HCEC 1CT (cell line): ENCODE data around the gene SFXN4.
"Not testable (repeated sequence)": the region's sequence is repeated elsewhere in the genome, so short reads cannot be mapped to it uniquely, and the experiment has no call there.

Experiments used
- DNase-seq: peaks from one replicate; pipeline ENCODE4 v3.0.0-alpha.2; 2017

Gene SFXN4

DNA sequence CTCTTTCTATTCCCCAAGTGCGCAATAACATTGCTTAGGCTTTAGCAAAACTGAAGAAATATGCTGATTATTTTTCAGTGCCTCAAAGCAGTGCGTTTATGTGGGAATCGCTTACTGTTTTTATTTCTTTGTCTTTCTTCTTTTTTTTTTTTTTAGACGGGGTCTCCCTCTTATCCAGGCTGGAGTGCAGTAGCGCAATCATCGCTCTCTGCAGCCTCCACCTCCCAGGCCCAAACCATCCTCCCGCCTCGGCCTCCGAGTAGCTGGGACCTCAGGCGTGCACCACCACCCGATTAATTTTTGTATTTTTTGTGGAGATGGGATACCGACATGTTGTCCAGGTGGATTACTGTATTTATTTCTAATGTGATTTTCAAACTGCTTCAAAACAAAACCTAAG lies 60.4 kb downstream of the SFXN4 start:
- no peak for DNase-seq

DNA sequence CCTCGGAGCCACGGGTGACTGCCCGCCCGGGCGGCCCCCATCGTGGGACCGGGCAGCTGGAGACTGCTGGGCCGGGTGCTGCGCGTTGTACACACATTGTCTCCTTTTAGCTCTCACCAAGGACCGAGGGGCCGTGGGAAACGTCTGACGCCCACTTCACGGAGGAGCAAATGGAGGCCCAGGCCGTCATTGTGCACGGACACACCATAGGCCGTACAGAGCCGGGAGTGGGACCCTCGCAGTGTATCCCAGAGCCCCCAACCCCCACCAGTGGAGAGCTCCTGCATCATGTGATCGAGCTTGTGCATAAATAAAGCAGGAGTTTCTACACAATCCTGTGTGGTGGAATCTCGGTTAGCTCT lies 60.9 kb downstream of the SFXN4 start:
- DNase-seq: peak; percentile 3

DNA sequence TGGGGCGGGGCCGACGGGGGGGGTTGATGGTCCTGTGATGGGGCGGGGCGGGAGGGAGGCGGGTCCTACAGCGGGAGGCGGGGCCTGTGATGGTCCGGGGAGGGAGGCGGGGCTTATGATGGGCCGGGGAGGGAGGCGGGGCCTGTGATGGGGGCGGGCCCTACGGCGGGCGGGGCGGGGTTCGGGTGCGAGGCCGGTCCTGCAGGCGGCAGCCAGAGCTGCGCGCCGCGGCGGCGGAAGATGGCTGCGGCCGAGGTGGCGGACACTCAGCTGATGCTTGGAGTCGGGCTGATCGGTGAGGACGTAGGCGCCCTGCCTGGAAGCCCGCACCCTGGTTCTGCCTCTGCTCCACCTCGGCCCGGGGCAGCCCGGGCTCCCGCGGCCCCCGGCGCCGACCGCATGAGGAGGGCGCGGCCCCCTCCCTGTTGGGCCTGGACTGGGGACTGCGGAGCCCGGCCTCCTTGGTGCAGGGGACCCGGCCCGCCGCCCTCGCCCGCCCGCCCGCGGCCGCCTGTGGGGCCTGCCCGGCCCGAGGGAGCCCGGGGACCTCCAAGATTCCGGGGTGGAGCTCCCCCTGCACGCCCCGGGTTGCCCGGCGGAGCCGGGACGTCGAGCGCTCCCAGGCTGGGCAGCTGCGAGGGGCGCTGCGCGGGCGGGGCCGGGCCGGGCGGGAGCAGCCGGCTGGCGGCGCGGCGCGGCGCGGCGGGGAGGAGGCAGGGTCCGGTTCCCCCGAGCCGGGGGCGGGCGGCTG lies 61.4 kb downstream of the SFXN4 start, which contains the start of gene DENND10:
Gene DENND10, plus strand, starts transcription at position 211 of the 751 bp plus-strand sequence. Its CDS starts 30 bp downstream, at position 241.
- DNase-seq: peak; percentile 73

DNA sequence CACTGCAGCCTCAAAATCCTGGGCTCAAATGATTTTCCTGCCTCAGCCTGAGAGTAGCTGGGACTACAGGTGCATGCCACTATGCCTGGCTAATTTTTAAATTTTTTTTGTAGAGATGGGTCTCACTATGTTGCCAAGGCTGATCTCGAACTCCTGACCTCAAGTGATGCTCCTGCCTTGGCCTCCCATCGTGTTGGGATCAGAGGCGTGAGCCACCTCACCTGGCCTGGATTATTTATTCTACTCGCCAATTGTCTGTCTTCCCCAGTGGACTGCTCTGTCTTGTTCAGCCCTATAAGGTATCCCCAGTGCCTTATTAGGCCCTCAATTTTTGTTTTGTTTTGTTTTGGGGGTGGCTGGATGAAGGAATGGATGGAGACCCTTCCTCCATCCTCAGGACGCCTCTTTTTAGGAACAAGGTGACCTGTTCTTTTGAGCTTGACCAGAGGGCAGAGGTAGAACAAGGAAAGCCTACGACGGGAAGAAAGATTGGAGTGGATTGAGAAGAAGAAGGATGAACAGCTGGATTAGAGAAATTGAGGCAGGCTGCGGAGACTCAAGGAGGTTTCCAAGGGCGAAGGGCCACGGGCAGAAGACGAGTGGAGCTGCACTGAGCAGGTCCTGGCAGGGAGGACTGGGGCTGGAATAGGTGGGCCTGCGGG lies 62.1 kb downstream of the SFXN4 start:
- no peak for DNase-seq

DNA sequence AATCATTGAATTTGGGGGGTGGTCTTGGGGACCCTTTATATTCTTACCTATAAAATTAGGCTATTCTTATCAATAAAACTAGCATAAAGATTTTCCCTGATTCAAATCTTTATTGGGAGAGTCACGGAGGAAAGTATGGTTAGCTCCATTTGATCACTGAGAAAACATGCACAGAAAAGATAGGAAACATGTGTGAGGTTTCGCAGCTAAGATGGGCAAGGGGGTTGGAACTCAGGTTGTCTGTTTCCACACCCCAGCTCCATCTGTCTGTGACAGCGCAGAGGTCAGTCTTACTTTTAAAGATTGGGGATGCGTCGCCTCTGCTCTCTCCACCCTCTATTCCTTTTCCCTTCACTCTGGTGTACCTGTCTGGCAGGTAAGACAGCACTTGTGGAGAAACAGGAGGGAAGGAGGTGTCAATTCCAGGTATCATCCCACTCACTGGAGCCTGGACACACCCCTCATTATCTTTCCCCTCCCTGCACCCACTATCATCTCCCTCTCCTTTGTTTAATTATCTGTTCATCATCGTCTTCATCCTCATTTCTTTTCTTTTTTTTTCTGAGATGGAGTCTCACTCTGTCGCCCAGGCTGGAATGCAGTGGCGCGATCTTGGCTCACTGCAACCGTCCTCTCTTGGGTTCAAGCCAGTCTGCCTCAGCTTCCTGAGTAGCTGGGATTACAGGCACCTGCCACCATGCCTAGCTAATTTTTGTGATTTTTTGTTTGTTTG lies 64.0 kb downstream of the SFXN4 start:
- no peak for DNase-seq

DNA sequence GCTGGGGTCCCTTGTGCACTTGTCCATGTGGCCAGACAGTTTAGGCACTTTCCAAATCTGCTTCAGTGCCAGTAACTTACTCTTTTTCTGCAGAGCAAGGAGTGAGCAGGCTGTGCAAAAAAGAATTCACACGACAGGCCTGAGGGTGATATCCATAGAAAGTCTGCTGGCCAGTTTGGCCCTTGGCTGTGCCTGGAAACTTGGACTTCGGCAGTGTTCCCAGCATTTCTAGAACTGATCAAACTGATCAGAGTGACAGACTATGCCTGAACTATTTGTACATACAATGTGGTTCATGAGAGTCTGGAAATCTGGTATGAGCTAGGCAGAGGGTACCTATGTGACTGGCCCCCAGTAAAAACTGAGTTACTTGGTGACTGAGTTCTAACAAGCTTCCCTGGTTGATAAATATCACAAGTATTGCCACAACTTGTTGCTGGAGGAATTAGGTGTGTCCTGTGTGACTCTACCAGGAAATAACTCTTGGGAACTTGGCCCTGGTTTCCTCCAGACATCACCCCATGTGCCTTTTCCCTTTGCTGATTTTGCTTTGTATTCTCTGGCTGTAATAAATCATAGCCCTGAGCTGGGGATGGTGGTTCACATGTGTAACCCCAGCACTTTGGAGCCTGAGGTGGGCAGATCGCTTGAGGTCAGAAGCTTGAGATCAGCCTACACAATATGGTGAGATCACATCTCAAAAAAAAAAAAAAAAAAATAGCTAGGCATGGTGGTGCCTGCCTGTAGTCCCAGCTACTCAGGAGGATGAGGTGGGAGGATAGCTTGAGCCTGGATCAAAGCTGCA lies 64.9 kb downstream of the SFXN4 start:
- no peak for DNase-seq

DNA sequence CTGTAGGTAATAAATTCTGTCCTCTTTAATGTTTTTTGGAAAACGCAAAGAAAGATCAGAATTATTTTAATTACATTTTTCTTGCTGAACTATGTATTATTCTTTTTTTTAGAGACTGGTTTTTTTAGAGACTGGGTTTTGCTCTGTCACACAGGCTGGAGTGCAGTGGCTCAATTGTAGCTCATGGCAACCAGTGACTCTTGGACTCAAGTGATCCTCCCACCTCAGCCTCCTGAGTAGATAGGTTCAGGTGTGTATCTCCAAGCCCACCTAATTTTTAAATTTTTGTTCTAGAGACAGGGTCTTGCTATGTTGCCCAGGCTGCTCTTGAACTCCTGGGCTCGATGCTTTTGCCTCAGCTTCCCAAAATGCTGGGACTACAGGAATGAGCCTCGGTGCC lies 66.9 kb downstream of the SFXN4 start:
- DNase-seq: no peak

DNA sequence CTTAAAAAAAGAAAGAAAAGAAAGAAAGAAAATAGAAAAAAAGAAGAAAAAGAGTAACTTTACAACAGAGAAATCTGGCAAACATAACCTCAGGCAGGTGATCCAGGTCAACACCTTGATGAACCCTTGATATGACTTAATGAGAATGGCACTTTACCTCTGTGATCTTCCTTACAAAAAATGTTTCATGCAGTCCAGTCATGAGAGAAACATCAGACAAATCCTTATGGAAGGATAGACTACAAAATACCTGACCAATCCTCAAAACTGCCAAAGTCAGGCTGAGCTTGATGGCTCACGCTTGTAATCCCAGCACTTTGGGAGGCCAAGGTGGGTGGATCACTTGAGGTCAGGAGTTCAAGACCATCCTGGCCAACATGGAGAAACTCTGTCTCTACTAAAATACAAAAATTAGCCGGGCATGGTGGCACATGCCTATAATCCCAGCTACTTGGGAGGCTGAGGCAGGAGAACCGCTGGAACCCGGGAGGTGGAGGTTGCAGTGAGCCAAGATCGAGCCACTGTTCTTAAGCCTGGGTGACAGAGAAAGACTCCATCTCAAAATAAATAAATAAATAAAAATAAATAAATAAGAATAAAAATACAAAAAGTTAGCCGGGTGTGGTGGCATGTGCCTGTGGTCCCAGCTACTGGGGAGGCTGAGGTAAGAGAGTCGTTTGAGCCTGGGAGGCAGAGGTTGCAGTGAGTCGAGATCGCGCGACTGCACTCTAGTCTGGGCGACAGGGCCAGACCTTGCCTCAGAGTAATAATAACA lies 68.7 kb downstream of the SFXN4 start:
- DNase-seq: not testable (repeated sequence)

DNA sequence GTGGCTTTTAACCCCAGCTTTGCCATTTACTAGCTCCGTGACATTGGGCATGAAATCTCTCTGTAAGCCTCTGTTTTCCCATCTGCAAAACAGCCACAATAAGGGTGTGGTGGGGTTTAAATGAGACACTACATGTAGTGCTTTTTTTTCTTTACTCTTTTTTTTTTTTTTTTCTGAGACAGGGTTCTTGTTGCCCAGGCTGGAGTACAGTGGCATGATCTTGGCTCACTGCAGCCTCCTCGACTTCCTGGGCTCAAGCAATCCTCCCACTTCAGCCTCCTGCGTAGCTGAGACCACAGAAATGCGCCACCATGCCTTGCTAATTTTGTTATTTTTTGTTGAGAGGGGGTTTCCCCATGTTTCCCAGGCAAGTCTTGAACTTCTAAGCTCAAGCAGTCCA lies 69.9 kb downstream of the SFXN4 start:
- no peak for DNase-seq

DNA sequence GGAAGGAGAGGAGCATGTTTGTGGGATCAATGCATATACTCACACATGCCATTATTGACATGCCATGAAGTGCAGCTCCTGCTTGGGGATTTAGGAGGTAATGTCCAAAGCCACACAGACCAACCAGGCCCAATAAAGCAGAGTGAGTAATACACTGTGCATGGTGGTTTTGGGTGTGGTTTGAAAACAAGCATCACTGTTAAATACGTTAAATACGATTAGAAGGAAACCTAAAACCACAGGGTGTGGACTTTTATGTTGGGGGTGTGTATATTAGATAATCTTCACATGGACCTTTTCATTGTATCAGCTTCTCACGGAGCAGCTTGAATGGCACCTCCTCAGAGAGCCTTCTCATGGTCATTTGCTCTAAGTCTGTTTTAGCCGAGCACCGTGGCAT lies 74.5 kb downstream of the SFXN4 start:
- peak; percentile 66 for DNase-seq
